Psoas muscle (tissue), 8 donors: Measurements from ENCODE around the gene MARCO. TPM values are rescaled to one million over a fixed set of nuclear protein-coding genes. Genes with fewer than 3 reads are reported as not detected.

Experiments
- ATAC-seq, 4 donors: fragments of 200-7000 bp; cut with Tn5 transposase; one replicate each; pipeline ENCODE4 v1.9.1; 2020; ENCODE audit warnings: moderate library complexity in 3 of 4, mild to moderate bottlenecking in 2 of 4
- DNase-seq, 2 donors: peaks; one replicate each; pipeline ENCODE4 v3.0.0-alpha.2; 2020
- H3K27ac ChIP-seq: fragments of 200-600 bp; one replicate; pipeline ENCODE4 v1.8.0; 2022
- H3K27me3 ChIP-seq, 3 donors: fragments of 200-600 bp in 1 of 3; one replicate each; pipeline versions ENCODE4 v1.6.1 to v1.8.0; 2013 to 2022; ENCODE audit warnings: low read length in 2 of 3, mild to moderate bottlenecking in 2 of 3, moderate library complexity in 1 of 3; ENCODE audit not compliant: insufficient read depth in 3 of 3
- H3K36me3 ChIP-seq, 2 donors: fragments of 200-600 bp in 1 of 2; one replicate each; pipeline versions ENCODE4 v1.6.1 to v1.8.0; 2013 to 2022; ENCODE audit warnings: low read depth in 1 of 2, mild to moderate bottlenecking in 1 of 2, moderate library complexity in 1 of 2; ENCODE audit not compliant: insufficient read depth in 1 of 2
- H3K4me1 ChIP-seq: fragments of 200-600 bp; one replicate; pipeline ENCODE4 v1.8.0; 2022
- H3K4me3 ChIP-seq: fragments of 200-600 bp; one replicate; pipeline ENCODE4 v1.8.0; 2022; ENCODE audit warnings: mild to moderate bottlenecking
- H3K9me3 ChIP-seq: fragments of 200-600 bp; one replicate; pipeline ENCODE4 v1.8.0; 2022
- WGBS, 3 donors: extraction: QIAGEN DNeasy Blood & Tissue Kit; methylation state at CpG; one replicate each; pipeline versions ENCODE4 v1.1.6 to v1.1.7; 2013; 5-methylcytosine and 5-hydroxymethylcytosine counted together
- intact Hi-C, 2 donors: fragments of 100-400 bp; cut with DNase I; formaldehyde crosslinking; loops; one replicate each; pipeline versions ENCODE4 v1.11.0 to v1.14.2; 2022
- polyA plus RNA-seq, 3 donors: library from polyadenylated mRNA; stranded (reverse); fragments of 200-250 nt; gene quantifications; one replicate each; pipeline ENCODE4 v1.2.3, GENCODE V29; 2013
- total RNA-seq, 4 donors: library from RNA; stranded (reverse); fragmentation: NEBNext Ultra II Directional in 2 of 4; extraction: Animal tissue kit (Norgen Biotek cat#: 25700) in 2 of 4; gene quantifications; one replicate each; pipeline versions ENCODE4 v1.2.1 to v1.2.4, GENCODE V29; 2021 to 2023
- TF ChIP-seq, protein P1 (sequence below): fragments of 200-600 bp; IDR thresholded peaks from one replicate; pipeline ENCODE4 v1.8.0; 2022; ENCODE audit warnings: antibody characterized with exemption
- donor health status: healthy with polysubstance abuse.
- donor health status: DM: no; HTN: no; CAD: no; lungs with moderate emphysema.
- donor health status: Bipolar disorder and iron deficiency.
- donor health status: healthy.
- donor health status: DM: yes; HTN: yes; CAD: no.
- donor health status: DM: no; HTN: no; CAD: no.
- donor health status: DM: no; HTN: no; CAD: no.
- donor health status: DM: yes; HTN: yes; CAD: no.

MARCO gene
- total and polyA plus RNA-seq, 7 donors: 0.18 to 6.1 (median 2.6) TPM

DNA sequence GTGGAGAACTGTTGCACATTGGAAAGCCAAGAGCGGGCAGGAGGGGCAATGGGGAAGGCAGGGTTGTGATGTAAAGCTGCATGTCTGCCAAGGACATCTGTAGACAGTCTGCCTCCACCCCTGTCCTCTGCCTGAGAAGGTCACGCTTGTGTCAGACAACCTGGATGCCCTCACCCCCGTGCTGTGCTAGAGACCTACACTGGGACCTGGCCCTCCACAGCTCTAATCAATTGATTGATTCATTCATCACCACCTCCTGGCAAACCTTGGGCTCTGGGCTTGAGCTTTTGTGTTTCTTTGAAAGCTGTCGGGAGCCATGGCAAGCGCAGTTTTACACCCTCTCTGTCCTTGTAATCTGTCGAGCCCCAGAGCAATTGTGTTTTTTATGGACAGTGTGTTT is 41.1 kb downstream of the MARCO start:
- peaks cover 0 to 12% (median 0%) of the 10 kb centered on the region in 3 donors for H3K27me3 ChIP-seq
- DNase-seq: no peak
- ATAC-seq: no peak
- WGBS, 3 donors: 66 to 78% (median 74%) methylated on average over 6 of the region's 6 CpGs
- TF ChIP-seq, protein P1, sequence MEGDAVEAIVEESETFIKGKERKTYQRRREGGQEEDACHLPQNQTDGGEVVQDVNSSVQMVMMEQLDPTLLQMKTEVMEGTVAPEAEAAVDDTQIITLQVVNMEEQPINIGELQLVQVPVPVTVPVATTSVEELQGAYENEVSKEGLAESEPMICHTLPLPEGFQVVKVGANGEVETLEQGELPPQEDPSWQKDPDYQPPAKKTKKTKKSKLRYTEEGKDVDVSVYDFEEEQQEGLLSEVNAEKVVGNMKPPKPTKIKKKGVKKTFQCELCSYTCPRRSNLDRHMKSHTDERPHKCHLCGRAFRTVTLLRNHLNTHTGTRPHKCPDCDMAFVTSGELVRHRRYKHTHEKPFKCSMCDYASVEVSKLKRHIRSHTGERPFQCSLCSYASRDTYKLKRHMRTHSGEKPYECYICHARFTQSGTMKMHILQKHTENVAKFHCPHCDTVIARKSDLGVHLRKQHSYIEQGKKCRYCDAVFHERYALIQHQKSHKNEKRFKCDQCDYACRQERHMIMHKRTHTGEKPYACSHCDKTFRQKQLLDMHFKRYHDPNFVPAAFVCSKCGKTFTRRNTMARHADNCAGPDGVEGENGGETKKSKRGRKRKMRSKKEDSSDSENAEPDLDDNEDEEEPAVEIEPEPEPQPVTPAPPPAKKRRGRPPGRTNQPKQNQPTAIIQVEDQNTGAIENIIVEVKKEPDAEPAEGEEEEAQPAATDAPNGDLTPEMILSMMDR: no peak
- no peaks in the 10 kb centered on the region for H3K9me3 ChIP-seq
- no peaks in the 10 kb centered on the region for H3K36me3 ChIP-seq
- H3K27ac ChIP-seq: no peak overlapping the region
- H3K4me1 ChIP-seq: no peaks in the 10 kb centered on the region
- H3K4me3 ChIP-seq: no peak overlapping the region
- intact Hi-C loops: no loop called here

DNA sequence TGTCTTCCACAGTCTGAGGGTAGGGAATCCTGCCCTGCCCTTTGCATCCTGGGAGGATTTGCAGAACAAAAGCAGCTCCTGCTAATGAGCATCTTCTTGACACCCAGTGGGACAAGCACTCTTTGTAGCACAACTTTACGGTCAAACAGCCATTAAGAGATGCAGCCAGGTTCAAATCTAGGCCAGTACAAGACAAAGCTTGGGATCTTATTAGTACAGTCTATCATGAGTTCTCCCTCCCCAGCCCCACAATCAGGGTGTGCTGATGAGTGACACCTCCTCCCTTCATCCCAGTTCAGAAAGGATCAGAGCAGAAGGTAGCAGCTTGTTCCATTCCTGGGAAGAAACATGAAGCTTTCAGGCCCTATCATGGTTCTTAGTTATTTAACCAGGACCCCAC is 41.9 kb downstream of the MARCO start:
- intact Hi-C loops: no loop called here
- H3K27me3 ChIP-seq: peaks cover 0 to 10% (median 2%) of the 10 kb centered on the region in 3 donors
- no peak overlapping the region for H3K27ac ChIP-seq
- WGBS, 3 donors: 59 to 94% (median 84%) methylated on average over 1 of the region's 1 CpG
- no peaks in the 10 kb centered on the region for H3K9me3 ChIP-seq
- H3K36me3 ChIP-seq: no peaks in the 10 kb centered on the region
- DNase-seq (no peak), ATAC-seq (no peak)
- TF ChIP-seq, protein P1: no peak
- no peaks in the 10 kb centered on the region for H3K4me1 ChIP-seq
- no peak overlapping the region for H3K4me3 ChIP-seq

DNA sequence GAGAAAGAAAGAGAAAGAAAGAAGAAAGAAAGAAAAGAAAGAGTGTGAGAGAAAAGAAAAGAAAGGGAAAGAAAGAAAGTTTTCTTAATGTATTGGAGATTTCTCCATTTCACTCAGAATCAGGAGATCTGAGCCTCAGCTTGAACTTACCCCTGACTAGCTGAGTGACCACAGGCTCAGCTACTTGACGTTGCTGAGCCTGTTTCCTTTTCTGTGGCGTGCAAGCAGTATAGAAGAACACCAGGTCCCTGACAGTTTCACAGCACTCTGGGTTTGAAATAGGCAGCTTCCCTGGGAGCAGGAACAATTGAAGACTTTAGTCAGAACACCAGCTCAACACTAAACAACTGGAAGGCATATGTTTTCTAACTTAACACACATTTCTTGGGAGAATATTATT is 44.7 kb downstream of the MARCO start:
- TF ChIP-seq, protein P1: no peak
- peaks cover 0 to 10% (median 2%) of the 10 kb centered on the region in 3 donors for H3K27me3 ChIP-seq
- DNase-seq (no peak), ATAC-seq (no peak)
- H3K4me1 ChIP-seq: no peaks in the 10 kb centered on the region
- H3K9me3 ChIP-seq: no peaks in the 10 kb centered on the region
- 31 to 45% (median 36%) methylated on average over 2 of the region's 2 CpGs for WGBS, 3 donors
- no peak overlapping the region for H3K27ac ChIP-seq
- H3K36me3 ChIP-seq: no peaks in the 10 kb centered on the region
- no peak overlapping the region for H3K4me3 ChIP-seq
- intact Hi-C loops: no loop called here

DNA sequence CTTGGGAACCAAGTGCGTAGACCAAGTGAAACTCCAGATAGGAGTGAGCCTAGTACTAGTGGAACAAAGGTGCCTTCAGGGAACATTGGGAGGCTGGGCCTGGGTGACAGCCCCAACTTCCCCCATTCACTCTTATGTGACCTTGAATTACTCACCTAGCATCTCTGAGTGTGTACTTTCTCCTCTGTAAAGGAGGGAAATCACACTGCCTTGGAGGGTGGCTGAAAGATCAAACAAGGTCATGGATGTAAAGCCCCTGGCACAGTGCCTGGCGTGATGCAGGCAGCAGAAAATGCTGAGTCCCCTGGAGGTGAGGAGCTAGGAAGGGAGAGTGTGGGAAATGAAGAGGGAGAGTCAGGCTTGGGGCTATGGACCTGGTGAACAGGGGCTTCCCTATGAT is 45.9 kb downstream of the MARCO start:
- ATAC-seq (no peak), DNase-seq (no peak)
- 68 to 72% (median 69%) methylated on average over 2 of the region's 2 CpGs for WGBS, 3 donors
- no peaks in the 10 kb centered on the region for H3K9me3 ChIP-seq
- intact Hi-C loops: no loop called here
- peaks cover 0 to 10% (median 2%) of the 10 kb centered on the region in 3 donors for H3K27me3 ChIP-seq
- H3K4me3 ChIP-seq: no peak overlapping the region
- TF ChIP-seq, protein P1: no peak
- no peaks in the 10 kb centered on the region for H3K36me3 ChIP-seq
- no peaks in the 10 kb centered on the region for H3K4me1 ChIP-seq
- no peak overlapping the region for H3K27ac ChIP-seq

DNA sequence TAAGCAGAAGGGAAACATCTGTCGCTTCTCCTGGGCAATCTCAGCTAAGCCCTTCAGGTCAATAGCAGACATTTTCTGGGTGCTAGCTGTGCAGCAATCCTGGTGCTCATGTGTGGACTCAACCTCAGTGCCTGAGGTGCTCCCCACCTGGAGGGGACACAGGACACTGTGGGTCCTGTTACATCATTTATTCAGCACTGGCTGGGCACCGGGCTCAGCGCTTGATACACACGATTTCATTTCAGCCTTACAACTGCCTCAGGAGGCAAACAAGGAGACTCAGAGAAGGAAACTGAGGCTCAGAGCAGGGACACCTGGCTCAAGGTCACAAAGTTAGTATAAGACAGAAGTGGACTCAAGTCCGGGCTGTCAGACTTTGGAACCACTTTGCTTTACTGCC is 46.7 kb downstream of the MARCO start:
- peaks cover 0 to 10% (median 2%) of the 10 kb centered on the region in 3 donors for H3K27me3 ChIP-seq
- intact Hi-C loops: no loop called here
- no peak overlapping the region for H3K27ac ChIP-seq
- H3K9me3 ChIP-seq: no peaks in the 10 kb centered on the region
- no peaks in the 10 kb centered on the region for H3K4me1 ChIP-seq
- no peak overlapping the region for H3K4me3 ChIP-seq
- whole genome bisulfite sequencing, 3 donors: 91 to 93% (median 92%) methylated on average over 5 of the region's 5 CpGs
- TF ChIP-seq, protein P1: no peak
- ATAC-seq (no peak), DNase-seq (no peak)
- no peaks in the 10 kb centered on the region for H3K36me3 ChIP-seq
